CD4-positive, alpha-beta T cell treated with Interleukin-1 beta for 1 hour (primary cell): ENCODE data around the gene STK40.

Experiments used
- DNase-seq, 2 donors: peaks; one replicate each; pipeline ENCODE4 v3.0.0-alpha.2; 2020 to 2022

STK40 gene

DNA sequence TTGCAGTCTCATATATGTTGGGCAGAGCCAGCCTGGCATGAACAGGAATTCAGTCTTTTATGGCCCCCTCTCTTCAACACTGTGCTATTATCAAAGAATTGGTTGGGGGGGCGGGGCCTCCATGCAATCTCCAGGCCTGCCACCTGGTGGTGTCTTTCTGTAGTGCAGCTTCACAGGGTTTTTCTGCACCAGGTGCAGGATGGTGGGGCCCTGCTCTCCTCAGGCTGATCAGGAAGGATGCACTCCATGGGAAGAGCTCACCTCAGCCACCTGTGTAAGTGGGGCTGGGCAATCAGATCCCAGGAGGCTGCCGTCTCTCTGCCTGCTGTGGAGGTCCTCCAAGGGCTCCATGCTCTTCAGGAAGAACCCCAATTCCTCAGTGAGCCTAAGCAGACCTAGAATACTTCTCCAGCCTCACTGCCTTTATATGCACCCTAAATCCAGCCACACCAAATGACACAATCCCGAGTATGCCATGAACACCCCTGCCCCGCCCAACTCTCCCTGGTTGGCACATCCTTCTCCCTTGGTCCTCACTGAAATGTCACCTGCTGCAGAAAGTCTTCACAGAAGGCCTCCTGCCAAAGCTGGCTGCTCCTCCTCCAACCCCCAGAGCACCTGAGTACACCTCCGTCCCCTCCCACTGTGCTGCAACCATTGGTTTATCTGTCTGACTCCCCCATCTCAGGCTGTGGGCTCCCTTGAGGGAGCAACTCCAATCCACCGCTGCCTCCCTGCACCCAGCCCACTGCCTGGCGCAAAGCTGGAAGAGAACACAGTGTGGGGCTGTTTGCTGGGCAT, 16.5 kb downstream of the STK40 start:
- peak; percentile 75 to 86 for DNase-seq

DNA sequence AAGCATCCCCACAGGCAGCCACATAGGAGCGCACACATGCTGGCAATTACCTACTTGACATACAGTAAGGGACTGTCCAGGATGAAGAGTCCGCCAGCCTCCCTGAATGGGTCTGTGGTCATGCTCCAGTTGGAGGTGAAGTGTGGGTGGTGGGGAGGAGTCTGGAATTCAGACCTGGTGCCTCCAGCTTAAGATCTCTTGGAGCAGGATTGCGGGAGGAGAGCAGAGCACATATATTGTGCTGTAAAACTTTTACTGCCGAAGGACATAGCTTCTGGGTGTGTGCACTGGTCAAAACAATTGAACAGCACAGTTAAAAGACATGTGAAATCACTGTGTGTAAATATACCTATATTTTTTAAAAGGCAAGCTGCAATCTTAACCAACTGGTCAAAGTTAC, 17.9 kb downstream of the STK40 start:
- no peak for DNase-seq

DNA sequence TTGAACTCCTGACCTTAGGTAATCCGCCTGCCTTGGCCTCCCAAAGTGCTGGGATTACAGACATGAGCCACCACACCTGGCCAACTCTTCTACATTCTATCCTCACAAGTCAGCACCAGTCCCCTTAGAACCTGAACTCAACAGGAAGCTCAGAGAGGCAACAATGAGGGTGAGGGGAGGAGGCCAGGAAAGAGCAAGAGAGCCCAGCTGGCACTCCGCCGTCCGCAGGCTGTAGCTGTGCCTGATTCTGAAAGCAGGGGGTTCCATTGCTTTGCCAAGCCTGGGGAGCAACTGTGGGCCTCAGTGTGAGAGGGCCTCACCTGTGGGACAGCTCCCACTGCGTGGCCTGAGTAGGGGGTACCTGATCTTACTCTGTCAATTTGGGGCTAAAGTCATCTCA, 18.7 kb downstream of the STK40 start:
- peak; percentile 22 to 52 for DNase-seq

DNA sequence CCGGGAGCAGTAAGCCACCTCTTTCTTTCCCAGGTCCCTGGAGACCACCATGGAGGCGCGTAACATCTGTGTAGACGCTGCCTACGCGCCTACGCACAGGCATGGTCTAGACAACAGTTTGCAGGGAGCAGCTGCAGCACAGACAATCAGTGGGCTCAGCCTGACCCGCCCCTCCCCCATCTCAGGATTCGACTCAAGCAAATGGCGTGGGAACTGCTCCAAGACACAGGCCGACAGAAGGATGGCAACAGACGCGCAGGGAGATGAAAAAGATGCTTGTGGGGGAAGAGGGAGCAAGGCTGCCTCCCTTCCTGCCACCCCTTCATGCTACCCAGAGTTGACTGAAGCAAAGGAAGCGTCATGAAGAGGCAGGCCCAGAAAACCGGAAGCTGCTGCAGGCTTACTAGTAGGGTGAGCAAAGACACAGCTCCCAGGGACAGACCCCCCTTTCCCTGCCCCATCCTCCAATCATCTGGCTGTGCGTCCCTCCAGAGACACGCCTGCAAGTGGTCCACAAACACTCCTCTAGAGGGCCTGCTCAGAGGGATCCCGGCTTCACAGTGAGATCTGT, 19.5 kb downstream of the STK40 start:
- peak; percentile 69 to 73 for DNase-seq

DNA sequence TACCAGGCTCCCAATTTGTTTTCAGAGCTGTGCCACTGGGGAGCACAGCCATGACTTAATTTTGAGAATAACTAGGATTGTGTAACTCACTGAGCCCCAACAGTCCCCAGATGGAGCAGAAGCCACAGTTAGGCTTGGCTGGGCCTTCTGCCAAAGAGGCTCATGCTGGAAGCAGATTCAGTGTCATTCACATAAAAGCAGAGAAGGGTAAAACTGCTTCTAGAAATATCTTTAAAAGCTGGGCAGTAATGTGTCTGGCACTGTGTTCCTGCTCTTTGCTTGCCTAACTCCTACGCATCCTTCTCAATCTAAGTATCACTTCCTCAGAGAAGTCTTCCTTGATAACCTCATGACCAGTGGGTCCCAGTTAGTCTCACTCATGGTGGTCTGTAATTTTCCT, 20.3 kb downstream of the STK40 start:
- DNase-seq: no peak

DNA sequence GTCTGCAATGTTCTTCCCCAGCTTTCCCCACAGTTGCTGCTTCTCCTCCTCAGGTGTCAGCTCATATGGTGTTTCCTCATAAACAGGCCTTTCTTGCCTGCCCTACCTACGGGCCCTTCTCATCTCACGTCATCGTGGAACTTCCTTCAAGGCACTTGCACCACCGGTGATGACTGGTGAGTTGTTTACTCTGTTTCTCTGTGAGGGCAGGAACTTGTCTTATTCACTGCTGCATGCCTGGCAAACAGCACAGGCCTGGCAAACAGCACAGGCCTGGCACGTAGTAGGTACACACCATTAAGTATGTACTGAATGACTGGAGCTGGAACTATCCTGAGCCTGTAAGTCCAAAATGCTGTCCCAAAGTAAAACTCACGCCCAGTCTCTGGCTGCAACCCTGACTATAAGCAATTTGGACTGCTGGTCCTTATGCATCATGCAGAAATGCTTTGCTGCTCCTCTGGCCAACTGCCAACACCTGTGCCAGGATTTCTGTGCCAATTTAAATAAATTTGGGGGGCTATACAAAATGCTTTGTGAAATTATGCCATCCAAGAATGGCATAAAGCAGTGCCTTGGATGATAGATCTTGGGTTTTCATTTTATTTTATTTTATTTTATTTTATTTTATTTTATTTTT, 25.7 kb downstream of the STK40 start:
- peak; percentile 43 to 55 for DNase-seq

DNA sequence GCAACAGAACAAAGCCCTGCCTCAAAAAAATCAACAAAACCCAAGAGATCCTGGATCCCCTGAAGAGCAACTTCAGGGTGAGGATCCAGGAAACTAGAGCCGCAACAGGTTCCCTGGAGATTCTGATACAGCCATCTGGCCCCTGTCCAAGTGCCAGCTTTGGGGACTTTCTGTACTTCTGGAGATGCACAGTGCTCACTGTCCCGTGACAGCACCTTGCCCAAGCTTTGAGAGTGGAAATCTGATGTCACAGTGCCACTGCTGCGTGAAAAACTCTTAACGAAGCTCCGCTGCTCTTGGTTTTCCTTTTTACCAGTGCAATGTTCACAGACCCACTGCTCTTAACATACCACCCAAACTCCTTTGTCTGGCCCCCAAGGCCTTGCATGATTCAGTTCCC, 26.3 kb downstream of the STK40 start:
- DNase-seq: no peak

DNA sequence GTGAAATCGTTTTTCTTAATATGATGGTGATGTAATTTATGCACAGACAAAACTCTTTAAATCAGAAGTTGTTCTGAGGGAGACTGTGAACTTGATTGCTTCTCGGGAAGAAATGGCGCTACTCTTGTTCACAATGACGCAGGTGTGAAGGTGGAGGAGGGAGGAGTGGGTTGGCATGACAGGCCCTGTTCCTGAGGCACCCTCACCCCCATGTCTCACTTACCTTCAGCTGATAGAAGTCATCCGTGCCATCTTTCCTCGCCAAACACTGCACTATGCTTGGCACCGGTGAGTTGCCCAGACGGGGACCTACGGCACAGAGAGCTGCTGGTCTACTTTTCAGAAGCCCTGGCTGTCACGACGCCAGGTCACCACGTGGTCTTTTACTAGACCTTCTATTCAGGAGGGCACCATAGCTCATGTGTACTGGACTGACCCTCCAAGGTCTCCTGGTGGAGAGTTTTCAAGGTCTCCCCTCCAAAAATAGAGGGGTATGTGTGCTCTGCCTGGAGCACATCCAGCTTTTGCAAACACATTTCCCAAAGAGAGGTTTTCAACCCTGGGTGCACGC, 27.1 kb downstream of the STK40 start:
- DNase-seq: no peak

DNA sequence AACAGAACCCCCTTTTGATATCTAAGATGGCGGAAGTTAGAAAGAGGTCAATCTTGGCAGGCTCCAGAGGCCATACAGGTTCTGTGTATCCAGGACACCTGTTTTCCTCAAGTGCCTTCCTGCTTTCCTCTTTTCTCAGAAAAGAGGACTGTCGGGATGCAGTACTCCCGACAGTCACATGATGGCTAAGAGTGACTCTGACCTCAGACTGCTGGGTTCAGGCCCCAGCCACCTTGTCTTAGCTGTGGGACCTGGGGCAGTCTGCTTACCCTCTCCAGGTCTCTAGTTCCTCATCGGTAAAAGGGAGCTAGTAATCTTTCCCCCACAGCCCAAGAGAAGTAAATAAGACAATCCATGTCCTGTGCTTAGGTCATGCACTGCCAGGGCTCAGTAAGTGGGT, 29.9 kb downstream of the STK40 start:
- DNase-seq: no peak

DNA sequence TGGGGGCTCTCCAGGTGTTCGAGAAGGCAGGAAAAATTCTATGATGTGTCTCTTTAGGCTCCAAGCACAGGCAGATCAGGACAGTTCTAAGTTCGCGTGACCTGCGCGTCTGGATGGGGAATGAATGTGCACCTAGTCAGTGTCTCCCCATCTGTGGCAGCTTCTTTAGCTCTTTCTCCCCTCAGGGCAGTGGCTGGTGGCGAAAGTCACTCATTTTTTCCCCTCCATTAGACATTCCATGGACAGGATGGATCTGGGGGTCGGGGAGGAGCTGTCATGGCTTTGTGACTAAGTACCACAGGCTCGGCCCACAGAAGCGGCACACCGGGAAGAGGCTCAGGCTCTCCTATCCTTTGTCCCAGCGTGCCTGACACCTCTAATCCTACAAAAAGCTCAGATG, 31.2 kb downstream of the STK40 start:
- no peak for DNase-seq

DNA sequence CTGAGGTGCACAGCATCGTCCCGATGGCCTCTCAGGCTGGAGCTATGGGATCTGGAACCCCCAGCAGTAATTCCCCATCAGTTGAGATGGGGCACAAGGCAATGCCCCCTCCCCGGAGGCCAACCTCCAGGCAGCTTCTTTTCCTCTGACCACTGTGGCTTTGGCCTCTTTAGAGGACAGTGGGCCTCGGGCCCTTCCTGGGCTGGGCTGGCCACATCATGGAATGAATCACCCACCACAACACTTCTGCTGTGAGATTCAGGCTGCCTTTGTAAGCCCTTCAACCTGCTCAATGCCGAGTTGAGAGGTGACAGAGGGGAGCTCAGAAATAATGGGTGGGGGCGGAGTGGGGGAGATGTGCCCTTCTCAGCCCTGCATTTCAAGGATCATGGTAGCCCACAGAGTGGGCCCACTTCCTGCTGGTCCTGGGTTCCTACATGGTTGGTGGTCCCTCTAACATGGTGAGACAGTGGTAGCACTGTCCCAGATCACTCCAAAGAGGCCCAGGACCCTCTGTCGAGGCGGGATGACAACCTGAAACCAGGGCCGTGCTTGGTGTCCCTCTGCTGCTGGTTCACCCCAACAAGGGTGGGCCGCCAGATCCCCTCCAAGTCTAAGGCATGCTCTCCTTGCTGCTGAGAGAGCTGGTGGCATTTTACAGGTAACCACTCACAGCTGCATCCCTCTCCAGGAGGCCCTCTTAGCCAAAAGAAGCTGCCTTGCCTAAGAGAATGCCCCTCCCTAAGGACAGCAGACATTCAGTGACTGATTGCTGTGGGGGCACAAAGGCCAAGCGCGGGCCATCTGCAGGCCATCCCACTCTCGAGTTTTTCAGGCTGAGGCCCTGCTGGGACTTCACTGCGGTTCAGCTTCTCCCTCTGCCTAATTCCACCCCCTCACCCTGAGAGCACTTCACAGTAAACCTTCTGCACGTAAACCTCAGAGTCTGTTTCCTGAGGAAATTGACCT, 32.5 kb downstream of the STK40 start:
- DNase-seq: no peak

DNA sequence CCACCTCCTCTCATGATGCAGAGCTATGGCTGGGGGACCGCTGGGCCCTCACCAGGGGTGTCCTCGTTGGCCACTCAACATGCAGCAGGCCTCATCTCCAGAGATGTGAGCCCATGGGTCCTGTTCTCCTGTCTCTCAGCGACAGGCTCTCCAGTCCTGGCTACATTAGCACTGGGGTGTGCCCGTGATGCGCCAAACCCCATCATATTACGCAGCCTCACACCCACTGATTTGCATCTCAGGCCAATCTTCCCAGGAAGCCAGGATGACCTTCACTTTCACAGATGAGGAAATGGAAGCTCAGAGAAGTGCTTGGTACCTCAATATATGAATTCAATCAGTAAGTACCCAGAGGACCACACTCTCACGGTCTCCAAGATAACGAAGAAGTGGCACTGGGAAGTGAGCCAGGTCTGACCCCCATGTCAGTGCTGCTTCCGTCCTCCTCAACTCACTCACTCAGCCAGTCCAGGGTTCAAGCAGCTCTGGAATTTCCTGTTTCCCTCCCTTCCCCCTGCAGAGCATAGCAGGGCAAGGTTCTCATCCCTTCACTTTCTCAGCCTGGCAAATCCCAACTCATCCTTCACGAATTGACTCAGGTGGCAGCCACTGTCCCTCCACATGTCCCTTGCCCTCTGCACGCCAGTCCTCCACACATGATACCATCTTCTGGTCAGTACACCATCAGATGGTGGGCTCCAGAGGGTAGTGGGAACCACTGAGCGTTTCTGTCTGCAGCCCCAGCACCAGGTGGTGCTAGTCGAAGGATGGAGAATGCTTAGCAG, 33.4 kb downstream of the STK40 start:
- no peak for DNase-seq

DNA sequence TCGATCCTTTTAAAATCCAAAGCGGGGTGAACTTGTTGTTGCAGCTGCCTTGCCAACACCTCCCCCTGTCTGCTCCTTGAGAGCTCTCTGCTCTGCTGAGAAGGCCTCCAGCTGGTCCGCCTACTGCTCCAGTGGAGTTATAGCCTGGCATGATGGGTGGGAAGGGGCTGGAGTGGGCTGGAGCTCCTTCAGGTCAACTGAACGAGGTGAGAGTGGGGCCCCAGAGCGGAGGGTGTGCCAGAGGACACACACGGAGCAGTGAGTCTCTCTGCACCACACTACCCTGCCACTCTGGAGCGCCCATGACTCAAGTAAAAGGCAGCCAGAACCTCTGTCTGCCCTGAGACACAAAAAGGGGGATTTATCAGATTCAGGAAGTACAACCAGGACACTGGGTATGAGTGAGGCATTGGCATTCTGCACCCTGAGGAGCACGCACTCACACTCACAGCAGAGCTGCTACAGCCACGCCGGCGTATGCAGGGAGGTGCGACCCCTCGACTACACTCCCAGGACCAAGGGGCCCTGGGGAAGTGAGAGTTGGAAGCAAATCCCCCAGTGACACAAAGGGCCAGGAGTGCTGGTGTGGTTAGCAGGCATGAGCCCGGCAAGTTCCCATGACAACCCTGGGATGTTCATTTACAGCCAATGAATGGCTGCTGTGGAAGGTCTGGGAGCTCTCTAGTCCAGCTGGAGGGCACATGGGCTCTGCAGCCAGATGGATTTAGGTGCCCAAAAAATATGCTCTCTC, 34.3 kb downstream of the STK40 start:
- no peak for DNase-seq

DNA sequence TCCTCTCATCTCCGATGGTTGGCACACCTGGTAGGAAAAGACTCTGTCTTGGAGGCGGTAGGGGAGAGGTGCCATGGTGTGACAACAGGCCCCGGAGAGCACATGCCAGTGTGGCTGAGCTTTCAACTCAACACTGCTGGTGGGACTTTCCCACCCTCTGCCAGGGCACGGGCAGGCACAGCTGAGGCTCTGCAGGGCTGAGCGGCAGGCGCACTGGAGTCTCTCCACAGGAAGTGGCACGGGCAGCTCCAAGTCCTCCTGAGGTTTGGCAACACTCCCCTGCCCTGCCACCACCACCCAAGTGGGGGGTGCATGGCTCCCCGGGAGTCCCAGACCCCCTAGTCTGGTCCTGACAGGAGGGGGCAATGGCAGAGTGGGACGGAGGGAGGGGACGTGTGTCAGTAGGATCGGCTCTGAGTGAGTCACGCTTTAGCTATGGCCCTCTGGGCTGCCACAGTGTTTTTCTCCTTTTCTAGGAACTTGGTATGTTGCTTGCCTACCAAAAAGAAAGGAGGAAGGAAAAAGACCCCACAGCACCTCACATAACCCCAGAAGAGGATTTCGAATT, 35.0 kb downstream of the STK40 start:
- peak; percentile 52 to 59 for DNase-seq

DNA sequence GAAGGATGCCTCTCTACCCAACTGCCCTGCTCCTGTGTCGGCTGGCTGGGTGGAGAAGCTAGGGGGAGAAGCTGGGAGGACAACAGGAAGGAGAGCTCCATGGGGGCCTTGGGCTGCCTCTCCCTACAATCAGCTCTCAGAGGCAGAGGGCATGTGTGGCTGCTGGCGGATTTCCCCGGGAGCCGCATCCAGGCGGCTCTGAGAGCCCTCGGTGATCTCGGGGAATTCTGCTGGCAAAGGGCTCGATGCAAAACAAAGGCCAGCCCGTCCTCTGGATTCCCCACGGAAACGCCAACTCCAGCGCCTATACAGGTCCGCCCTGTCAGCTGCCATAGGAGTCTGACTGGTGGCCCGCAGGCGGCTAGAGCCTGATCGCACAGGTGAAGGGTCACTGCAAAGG, 35.9 kb downstream of the STK40 start:
- no peak for DNase-seq

DNA sequence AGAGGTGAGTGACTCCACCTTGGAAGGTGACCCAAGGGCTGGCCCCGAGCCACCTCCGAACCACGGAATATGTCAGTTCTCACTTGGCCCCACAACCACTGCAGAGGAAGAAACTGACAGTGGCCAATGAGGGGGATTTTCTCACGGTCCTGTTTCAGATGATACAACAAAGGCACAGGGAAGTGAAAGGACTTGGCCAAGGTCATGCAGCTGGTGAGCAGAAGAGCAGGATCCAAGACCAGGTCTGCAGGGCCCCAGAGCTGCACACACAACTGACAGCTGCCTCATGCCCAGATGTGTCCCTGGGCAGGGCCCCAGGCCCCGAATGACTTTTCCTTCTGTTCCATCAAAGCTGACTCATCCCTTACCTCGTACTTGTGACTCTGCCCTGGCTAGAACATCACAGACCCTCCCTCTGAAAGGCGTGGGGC, 36.5 kb downstream of the STK40 start:
- peak in 1 of 2 donors; percentile 24 for DNase-seq

DNA sequence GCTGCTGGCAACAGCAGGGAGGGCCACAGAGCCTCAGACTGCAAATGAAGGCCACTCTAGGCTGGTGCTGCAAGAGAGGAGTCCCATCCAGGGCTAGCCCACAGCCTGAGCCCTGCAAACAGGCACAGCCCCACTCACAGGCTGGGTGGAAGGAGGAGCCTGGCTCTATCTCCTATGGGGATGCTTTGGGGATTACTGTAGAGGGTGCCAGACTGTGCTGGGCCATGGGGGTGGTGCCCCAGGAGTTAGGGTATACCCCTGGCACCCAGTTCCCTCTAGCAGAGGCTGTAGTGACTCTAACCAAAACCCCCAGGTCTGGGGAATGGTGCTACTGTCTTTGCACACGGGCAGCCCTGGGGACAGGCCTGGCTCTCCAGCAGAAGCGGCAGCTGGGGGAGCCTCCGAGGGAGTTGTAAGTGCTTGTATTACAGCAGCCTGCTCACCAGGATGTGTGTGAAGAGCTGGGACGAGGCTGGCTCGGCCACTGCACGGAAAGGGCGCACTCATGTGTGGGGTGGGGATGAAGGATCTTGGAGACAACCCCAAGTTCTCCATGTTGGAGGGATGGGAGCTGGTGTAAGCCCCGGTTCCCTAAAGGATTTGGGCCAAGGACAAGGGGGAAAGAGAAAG, 38.9 kb downstream of the STK40 start:
- DNase-seq: no peak

DNA sequence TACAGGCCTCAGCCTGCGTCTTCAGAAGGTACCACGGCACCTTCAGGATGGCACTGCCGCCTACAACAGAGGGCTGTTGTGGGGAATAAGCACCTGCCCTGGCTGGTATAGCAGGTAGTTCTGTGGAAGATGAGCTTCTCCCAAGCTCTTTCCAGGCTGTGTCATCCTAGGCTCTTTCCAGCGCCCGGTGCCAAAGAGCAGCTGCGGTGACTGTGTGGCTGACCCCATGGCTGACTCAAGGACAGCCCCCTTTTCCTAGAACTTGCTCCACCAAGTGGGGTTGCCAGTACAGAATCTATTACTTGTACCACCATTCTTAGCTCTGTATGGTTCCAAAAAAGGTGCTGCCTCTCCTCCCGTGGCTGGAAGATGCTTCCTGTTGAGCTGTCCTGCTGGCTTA, 40.4 kb downstream of the STK40 start:
- no peak for DNase-seq

DNA sequence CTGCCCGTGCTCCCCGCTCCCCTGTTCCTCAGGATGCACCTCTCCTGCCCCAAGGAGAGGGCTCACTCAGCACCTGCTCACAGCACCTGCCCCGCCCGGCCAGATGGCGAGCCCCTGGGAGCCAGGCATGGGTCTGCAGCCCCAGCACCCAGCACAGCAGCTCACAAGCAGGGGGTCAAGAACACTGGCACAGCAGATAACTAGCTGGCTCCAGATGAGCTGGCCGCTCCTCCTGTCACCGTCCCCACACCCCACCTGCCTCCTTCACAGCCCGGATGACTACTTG, 41.4 kb downstream of the STK40 start:
- DNase-seq: no peak

DNA sequence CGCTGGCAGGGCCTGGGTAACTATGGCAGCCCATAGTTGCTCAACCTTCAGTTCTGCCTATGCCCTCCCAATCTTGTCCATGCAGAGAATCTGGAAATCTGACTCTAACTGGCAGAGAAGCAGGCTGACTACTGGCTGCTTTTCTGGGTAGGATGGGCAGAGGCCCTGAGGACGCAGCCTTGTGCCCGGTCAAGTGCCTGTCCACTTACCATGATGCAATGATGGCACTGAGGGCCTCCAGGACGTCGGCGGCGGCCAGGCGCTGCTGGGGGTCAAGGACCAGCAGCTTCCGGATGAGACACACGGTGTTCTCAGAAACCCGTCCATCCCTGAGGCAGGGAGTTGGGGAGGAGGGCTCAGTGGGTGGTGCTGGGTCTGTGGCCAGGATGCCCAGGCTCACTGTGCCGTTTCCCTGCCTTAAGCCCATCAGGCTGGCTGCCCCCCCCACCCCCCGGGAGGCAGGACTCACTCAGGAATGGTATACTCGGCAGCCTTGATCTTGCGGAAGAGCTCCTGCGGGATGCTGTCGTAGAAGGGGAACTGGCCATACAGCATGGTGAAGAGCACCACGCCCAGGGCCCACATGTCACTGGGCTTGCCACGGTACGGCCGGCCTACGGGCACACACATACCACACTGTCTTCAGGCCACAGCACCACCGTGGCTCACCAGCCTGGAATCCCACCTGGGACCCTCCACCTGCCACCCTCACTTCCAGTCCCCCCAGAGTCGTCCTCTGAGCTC, 41.9 kb downstream of the STK40 start:
- DNase-seq: no peak
